IMR-90 (cell line): ENCODE measurements around the gene HAUS7. TPM values are rescaled to one million over a fixed set of nuclear protein-coding genes. Genes with fewer than 3 reads are reported as not detected.

ENCODE experiments used
- ATAC-seq: fragments of 200-7000 bp; cut with Tn5 transposase; 2 replicates; pipeline ENCODE4 v1.9.1; 2020; ENCODE audit warnings: low read depth, mild to moderate bottlenecking, moderate library complexity
- BruUV-seq: library from RNA; stranded (reverse); fragments of 400-500 nt; replicated peaks from 2 replicates; lab custom pipeline; 2021; lab: Mats Ljungman, UMichigan
- CTCF ChIA-PET: fragments of 300-600 bp; formaldehyde crosslinking; extraction: SDS; loops from one replicate; lab custom pipeline; 2021; ENCODE audit warnings: antibody characterized with exemption; lab: Yijun Ruan, JAX
- POLR2A ChIA-PET: fragments of 300-600 bp; sonication (Branson Sonifier 250); formaldehyde crosslinking; loops from one replicate; lab custom pipeline; 2022; ENCODE audit warnings: antibody characterized with exemption; ENCODE audit not compliant: unreplicated experiment; lab: Charles Lee
- DNase-seq: peaks from one replicate; pipeline ENCODE4 v3.0.0; 2013
- H2AFZ ChIP-seq: replicated peaks from 2 replicates; pipeline ENCODE3; 2013; ENCODE audit warnings: low read length, mild to moderate bottlenecking; ENCODE audit not compliant: poor library complexity
- H2AK5ac ChIP-seq: 2 replicates; pipeline ENCODE4 v1.6.1; 2013; ENCODE audit warnings: low read depth, low read length, inconsistent platforms
- H2AK9ac ChIP-seq: replicated peaks from 2 replicates; pipeline ENCODE3; 2013; ENCODE audit warnings: mild to moderate bottlenecking, low read depth, low read length, moderate library complexity; ENCODE audit not compliant: poor library complexity
- H2BK120ac ChIP-seq: 2 replicates; pipeline ENCODE4 v1.6.1; 2013; ENCODE audit warnings: low read depth, low read length, inconsistent platforms
- H2BK15ac ChIP-seq: 3 replicates; pipeline ENCODE4 v1.6.1; 2013; ENCODE audit warnings: low read depth, low read length, inconsistent platforms
- H2BK20ac ChIP-seq: 2 replicates; pipeline ENCODE4 v1.6.1; 2013; ENCODE audit warnings: low read depth, mild to moderate bottlenecking, inconsistent platforms, low read length, moderate library complexity
- H2BK5ac ChIP-seq: 2 replicates; pipeline ENCODE4 v1.6.1; 2013; ENCODE audit warnings: mild to moderate bottlenecking, low read depth, low read length, inconsistent platforms; ENCODE audit not compliant: poor library complexity, severe bottlenecking
- H3K14ac ChIP-seq: replicated peaks from 2 replicates; pipeline ENCODE4 v1.6.1; 2013; ENCODE audit warnings: low read depth, low read length, inconsistent platforms
- H3K18ac ChIP-seq: 2 replicates; pipeline ENCODE4 v1.6.1; 2013; ENCODE audit warnings: low read depth, low read length, control low read depth
- H3K23ac ChIP-seq: 2 replicates; pipeline ENCODE4 v1.6.1; 2013; ENCODE audit warnings: low read depth, low read length, inconsistent platforms
- H3K27ac ChIP-seq: 2 replicates; pipeline ENCODE4 v1.5.1; 2013; ENCODE audit warnings: mild to moderate bottlenecking, control low read depth, low read length; ENCODE audit not compliant: insufficient read depth
- H3K27me3 ChIP-seq: 2 replicates; pipeline ENCODE4 v1.6.1; 2013; ENCODE audit warnings: low read length; ENCODE audit not compliant: control insufficient read depth, insufficient read depth
- H3K36me3 ChIP-seq: 2 replicates; pipeline ENCODE4 v1.6.1; 2013; ENCODE audit warnings: low read length, mixed read lengths; ENCODE audit not compliant: control insufficient read depth, insufficient read depth
- H3K4ac ChIP-seq: 2 replicates; pipeline ENCODE4 v1.6.1; 2013; ENCODE audit warnings: low read depth, low read length, inconsistent platforms
- H3K4me1 ChIP-seq: 2 replicates; pipeline ENCODE4 v1.6.1; 2013; ENCODE audit warnings: low read length, mixed read lengths; ENCODE audit not compliant: control insufficient read depth, insufficient read depth
- H3K4me2 ChIP-seq: 2 replicates; pipeline ENCODE4 v1.6.1; 2013; ENCODE audit warnings: low read depth, mild to moderate bottlenecking, control low read depth, low read length, moderate library complexity
- H3K4me3 ChIP-seq: 2 replicates; pipeline ENCODE4 v1.5.1; 2013; ENCODE audit warnings: low read depth, mild to moderate bottlenecking, control low read depth, low read length, moderate library complexity; ENCODE audit not compliant: insufficient read depth
- H3K56ac ChIP-seq: 2 replicates; pipeline ENCODE4 v1.6.1; 2013; ENCODE audit warnings: low read length, inconsistent platforms; ENCODE audit not compliant: insufficient read depth; ENCODE audit errors: extremely low read depth
- H3K79me1 ChIP-seq, 2 experiments: 2 replicates each; pipeline ENCODE4 v1.6.1; 2013; ENCODE audit warnings: low read length in 2 of 2, inconsistent platforms in 1 of 2, low read depth in 1 of 2
- H3K9ac ChIP-seq: 2 replicates; pipeline ENCODE4 v1.6.1; 2013; ENCODE audit warnings: low read depth, low read length, control low read depth
- H3K9me1 ChIP-seq: 2 replicates; pipeline ENCODE4 v1.6.1; 2013; ENCODE audit warnings: low read length, inconsistent platforms; ENCODE audit not compliant: insufficient read depth
- H3K9me3 ChIP-seq: 2 replicates; pipeline ENCODE4 v1.6.1; 2013; ENCODE audit warnings: low read length; ENCODE audit not compliant: control insufficient read depth, insufficient read depth
- H4K20me1 ChIP-seq: 2 replicates; pipeline ENCODE4 v1.6.1; 2013; ENCODE audit warnings: low read length, inconsistent platforms; ENCODE audit not compliant: insufficient read depth
- H4K5ac ChIP-seq: 2 replicates; pipeline ENCODE4 v1.6.1; 2013; ENCODE audit warnings: mild to moderate bottlenecking, low read depth, low read length, control low read depth
- H4K8ac ChIP-seq, 2 experiments: 2 replicates each; pipeline ENCODE4 v1.6.1; 2013; ENCODE audit warnings: low read depth in 2 of 2, low read length in 2 of 2, control low read depth in 1 of 2, inconsistent platforms in 1 of 2
- H4K91ac ChIP-seq: 2 replicates; pipeline ENCODE4 v1.6.1; 2013; ENCODE audit warnings: low read depth, low read length, inconsistent platforms; ENCODE audit not compliant: insufficient read depth
- ELK1 ChIP-seq: fragments of 150-350 bp; IDR thresholded peaks from 2 replicates; pipeline ENCODE4 v1.6.1; 2016; ENCODE audit warnings: low read depth, mild to moderate bottlenecking, low read length, moderate library complexity, borderline replicate concordance
- WGBS, 2 experiments: methylation state at CpG; one replicate each; pipeline versions ENCODE4 v1.1.5 to v1.1.7; 2013; ENCODE audit warnings: missing lambda C conversion rate in 2 of 2; ENCODE audit not compliant: insufficient read length in 1 of 2; ENCODE audit errors: extremely low coverage in 2 of 2; 5-methylcytosine and 5-hydroxymethylcytosine counted together
- dilution Hi-C: fragments of 300-500 bp; cut with HindIII; formaldehyde crosslinking; loops from one replicate; pipeline ENCODE4 v1.14.3; 2018; ENCODE audit warnings: low sequenced_read_pairs; ENCODE audit not compliant: unreplicated experiment
- in situ Hi-C: fragments of 300-500 bp; cut with MboI; formaldehyde crosslinking; loops from 3 replicates; pipeline ENCODE4 v1.14.3; 2019; ENCODE audit warnings: low sequenced_read_pairs, inconsistent platforms, mixed read lengths
- intact Hi-C: fragments of 100-400 bp; cut with micrococcal nuclease; formaldehyde crosslinking; loops from 2 replicates; pipeline ENCODE4 v1.10.0; 2022
- polyA plus RNA-seq, 3 experiments: library from polyadenylated mRNA; depleted of rRNA; stranded (reverse); fragments of >200 nt; gene quantifications; 2 replicates each; pipeline ENCODE4 v1.2.3, GENCODE V29; 2012; ENCODE audit warnings: low replicate concordance in 1 of 3
- total RNA-seq: library from RNA; depleted of rRNA; stranded (reverse); fragments of >200 nt; gene quantifications from 2 replicates; pipeline ENCODE4 v1.2.3, GENCODE V29; 2012

Gene HAUS7
- total and polyA plus RNA-seq, 2 of the 4 experiments (the other 2 are of a cell fraction) = 10.8 to 25.9 TPM

- no peak overlapping the region for H4K91ac ChIP-seq
- ChIA-PET CTCF (no interaction called here), POLR2A (no interaction called here)
- dilution Hi-C loops (no loop called here), in situ Hi-C loops (no loop called here), intact Hi-C loops (loop anchor here (5.0 kb wide), 1 partner anchor 543 kb away; no protein-coding TSS in a partner anchor)
- BruUV-seq = no TSS peak
- H3K4me1 ChIP-seq = 0 out of 2 replicates have a peak, but pooled peaks cover 1% of the 10 kb centered on the region
- H2AK5ac ChIP-seq = no peak overlapping the region
- no peak overlapping the region for H3K9ac ChIP-seq
- H4K8ac ChIP-seq = no peak overlapping the region
- H3K9me3 ChIP-seq = no peaks in the 10 kb centered on the region; the same call in 1 of the 2 replicates
- no peak overlapping the region for H4K5ac ChIP-seq
- no peak overlapping the region for H2AK9ac ChIP-seq
- H3K4me3 ChIP-seq = no peak overlapping the region
- no peak overlapping the region for H3K4ac ChIP-seq
- no peaks in the 10 kb centered on the region for H3K9me1 ChIP-seq
- WGBS, 2 experiments = 59% methylated on average over 15 of the region's 17 CpGs; no CpG with 5 or more reads in 1 of the 2 experiments
- no peak for TF ChIP-seq ELK1
- no peak overlapping the region for H3K56ac ChIP-seq
- no peak overlapping the region for H3K18ac ChIP-seq
- ATAC-seq (no peak), DNase-seq (no peak)
- H4K20me1 ChIP-seq = peaks cover 6% of the 10 kb centered on the region
- no peak overlapping the region for H3K4me2 ChIP-seq
- no peak overlapping the region for H2BK15ac ChIP-seq
- no peak overlapping the region for H2BK120ac ChIP-seq
- H2BK5ac ChIP-seq = no peak overlapping the region
- H3K14ac ChIP-seq = no peak overlapping the region
- no peak overlapping the region for H3K23ac ChIP-seq
- H3K36me3 ChIP-seq = peaks cover 1% of the 10 kb centered on the region; the same call in 1 of the 2 replicates
- H2BK20ac ChIP-seq = no peak overlapping the region
- no peak overlapping the region for H2AFZ ChIP-seq
- H3K27me3 ChIP-seq = no peaks in the 10 kb centered on the region
- no peak overlapping the region for H3K27ac ChIP-seq
- H3K79me1 ChIP-seq = peaks cover 6 to 16% of the 10 kb centered on the region in 2 experiments
These were observed 29.5 kb upstream of the HAUS7 start for GRCh38 chrX:153499876-153500275.
